K562 (cell line): ENCODE results near the gene PACSIN2. TPM values are rescaled to one million over a fixed set of nuclear protein-coding genes. Genes with fewer than 3 reads are reported as not detected.

ENCODE experiments used
- ATAC-seq: fragments of 200-7000 bp; cut with Tn5 transposase; 3 replicates; pipeline ENCODE4 v1.9.1; 2020; ENCODE audit warnings: moderate library complexity
- BruUV-seq: library from RNA; stranded (reverse); fragments of 400-500 nt; replicated peaks from 2 replicates; lab custom pipeline; 2021; lab: Mats Ljungman, UMichigan
- CTCF ChIA-PET: fragments of 300-600 bp; formaldehyde crosslinking; extraction: SDS; loops from one replicate; lab custom pipeline; 2021; ENCODE audit warnings: low intra/inter-chr PET ratio; lab: Yijun Ruan, JAX
- POLR2A ChIA-PET: fragments of 300-600, 350-650 bp; sonication (Branson Sonifier 250); formaldehyde crosslinking; extraction: SDS; loops from one replicate; lab custom pipeline; 2021; ENCODE audit warnings: antibody characterized with exemption, inconsistent platforms; lab: Yijun Ruan, JAX
- DNase-seq, 4 experiments: peaks; one replicate each; pipeline versions ENCODE4 v3.0.0 to v3.0.0-alpha.2; 2011 to 2018; ENCODE audit warnings: low spot score in 3 of 4, mixed read lengths in 3 of 4; ENCODE audit errors: extremely low read depth in 1 of 4
- FAIRE-seq: peaks from 2 replicates; lab custom pipeline; 2011; peaks lifted over from hg19 to GRCh38; lab: Jason Lieb, UNC
- H2AFZ ChIP-seq: 2 replicates; pipeline ENCODE4 v1.6.0; 2011; ENCODE audit warnings: low read depth, low read length, control low read depth, inconsistent platforms
- H3K27ac ChIP-seq: fragments of 200-600 bp; 3 replicates; pipeline ENCODE4 v1.8.0; 2011; ENCODE audit warnings: low read depth, mild to moderate bottlenecking, control low read depth, inconsistent platforms, low read length, moderate library complexity, mixed read lengths; ENCODE audit errors: extremely low read depth
- H3K27me3 ChIP-seq, 2 experiments: fragments of 300-600 bp in 1 of 2; 2 replicates in 1 of 2; 3 replicates in 1 of 2; pipeline versions ENCODE4 v1.6.0 to v1.8.0; 2011; ENCODE audit warnings: inconsistent platforms in 2 of 2, low read length in 2 of 2, mild to moderate bottlenecking in 1 of 2, mixed read lengths in 1 of 2, moderate library complexity in 1 of 2; ENCODE audit not compliant: control insufficient read depth in 2 of 2, insufficient read depth in 2 of 2
- H3K36me3 ChIP-seq: fragments of 300-600 bp; 3 replicates; pipeline ENCODE4 v1.8.0; 2011; ENCODE audit warnings: mild to moderate bottlenecking, low read length, inconsistent platforms; ENCODE audit not compliant: control insufficient read depth, insufficient read depth
- H3K4me1 ChIP-seq, 2 experiments: fragments of 200-600 bp in 1 of 2; replicated peaks in 1 of 2; 2 replicates in 1 of 2; 3 replicates in 1 of 2; pipeline versions ENCODE4 v1.5.1 to v1.8.0; 2011; ENCODE audit warnings: inconsistent platforms in 2 of 2, low read length in 2 of 2, mild to moderate bottlenecking in 1 of 2, mixed read lengths in 1 of 2, moderate library complexity in 1 of 2; ENCODE audit not compliant: control insufficient read depth in 2 of 2, insufficient read depth in 2 of 2
- H3K4me2 ChIP-seq: 2 replicates; pipeline ENCODE4 v1.6.1; 2011; ENCODE audit warnings: low read length, control low read depth, inconsistent platforms, mixed read lengths; ENCODE audit not compliant: insufficient read depth
- H3K4me3 ChIP-seq: fragments of 200-600 bp; sonication (generic), shearing (Covaris generic); 2 replicates; pipeline ENCODE4 v1.5.1; 2016; ENCODE audit warnings: control low read depth, inconsistent platforms
- H3K79me2 ChIP-seq: fragments of 200-600 bp; 3 replicates; pipeline ENCODE4 v1.8.0; 2011; ENCODE audit warnings: low read length, inconsistent platforms; ENCODE audit not compliant: control insufficient read depth, insufficient read depth
- H3K9ac ChIP-seq, 2 experiments: 2 replicates each; pipeline versions ENCODE4 v1.6.0 to v1.6.1; 2011; ENCODE audit warnings: low read depth in 2 of 2, low read length in 2 of 2, control low read depth in 1 of 2, inconsistent platforms in 1 of 2, mild to moderate bottlenecking in 1 of 2, mixed read lengths in 1 of 2; ENCODE audit not compliant: insufficient read depth in 1 of 2
- H3K9me1 ChIP-seq: one replicate; pipeline ENCODE4 v1.6.0; 2011; ENCODE audit warnings: inconsistent platforms, mild to moderate bottlenecking, low read length, moderate library complexity; ENCODE audit not compliant: control insufficient read depth, insufficient read depth
- H3K9me3 ChIP-seq: replicated peaks from 2 replicates; pipeline ENCODE4 v1.5.1; 2011; ENCODE audit warnings: low read depth, low read length, inconsistent platforms; ENCODE audit not compliant: control insufficient read depth, insufficient read depth
- H4K20me1 ChIP-seq: replicated peaks from 2 replicates; pipeline ENCODE4 v1.6.1; 2011; ENCODE audit warnings: low read length, inconsistent platforms, mixed read lengths; ENCODE audit not compliant: control insufficient read depth, insufficient read depth
- CREM ChIP-seq: IDR thresholded peaks from 2 replicates; pipeline ENCODE4 v1.6.1; 2014; ENCODE audit warnings: antibody characterized with exemption, low read depth
- FOXK1 ChIP-seq: sonication (generic); formaldehyde crosslinking; IDR thresholded peaks from 2 replicates; pipeline ENCODE4 v1.8.0; 2022; ENCODE audit warnings: missing genetic modification reagents, mild to moderate bottlenecking, borderline replicate concordance
- JUND ChIP-seq, 2 experiments: IDR thresholded peaks; 2 replicates in 1 of 2; 3 replicates in 1 of 2; pipeline ENCODE4 v1.6.1; 2011; ENCODE audit warnings: borderline replicate concordance in 2 of 2, low read depth in 2 of 2, low read length in 2 of 2, improper control_type of control experiment in 1 of 2, missing biosample characterization in 1 of 2, missing genetic modification characterization in 1 of 2, missing genetic modification reagents in 1 of 2
- MAFG ChIP-seq: fragments of 450-650 bp; conservative IDR thresholded peaks from 2 replicates; pipeline ENCODE4 v1.6.1; 2016; ENCODE audit warnings: missing genetic modification characterization, missing compliant biosample characterization
- NFE2 ChIP-seq: IDR thresholded peaks from 2 replicates; pipeline ENCODE4 v1.6.1; 2014; ENCODE audit warnings: antibody characterized with exemption, low read depth
- NONO ChIP-seq, 2 experiments: fragments of 200-400 bp in 1 of 2; fragments of 450-650 bp in 1 of 2; formaldehyde crosslinking in 1 of 2; IDR thresholded peaks; 2 replicates each; pipeline ENCODE4 v1.6.1; 2017; ENCODE audit warnings: low read depth in 2 of 2, mild to moderate bottlenecking in 2 of 2, moderate library complexity in 2 of 2, low read length in 1 of 2
- PRDM10 ChIP-seq: fragments of 450-650 bp; IDR thresholded peaks from 2 replicates; pipeline ENCODE4 v1.6.1; 2018; ENCODE audit not compliant: partially characterized antibody
- SPI1 ChIP-seq: IDR thresholded peaks from 2 replicates; pipeline ENCODE4 v1.6.1; 2011; ENCODE audit warnings: low read depth, low read length, control low read depth, borderline replicate concordance
- WGBS: fragments of 100-300 bp; shearing (Covaris generic); methylation state at CpG from one replicate; pipeline ENCODE4 v1.1.6; 2016; ENCODE audit warnings: low coverage, mixed read lengths; ENCODE audit not compliant: insufficient coverage; ENCODE audit errors: missing lambda C conversion rate; 5-methylcytosine and 5-hydroxymethylcytosine counted together
- in situ Hi-C: fragments of 300-500 bp; cut with MboI; formaldehyde crosslinking; loops from 4 replicates; pipeline ENCODE4 v1.15.0; 2018; ENCODE audit warnings: inconsistent platforms, mixed read lengths
- intact Hi-C: fragments of 100-400 bp; cut with micrococcal nuclease; formaldehyde crosslinking; loops from 2 replicates; pipeline ENCODE4 v1.14.2; 2022
- polyA plus RNA-seq, 8 experiments: library from polyadenylated mRNA; depleted of rRNA in 4 of 8; stranded (reverse) in 5 of 8; unstranded in 3 of 8; fragments of >200 nt; fragmentation: Nextera tagmentation in 2 of 8; fragmentation: Illumina TruSeq in 1 of 8; extraction: Ambion mirVana in 2 of 8; extraction: Trizol in 1 of 8; gene quantifications; 2 replicates each; pipeline versions ENCODE4 v1.2.1 to v1.2.3, GENCODE V29; 2011 to 2014; ENCODE audit warnings: inconsistent platforms in 1 of 8, missing spikeins in 1 of 8
- total RNA-seq, 7 experiments: library from RNA; depleted of rRNA in 6 of 7; stranded (reverse); fragments of >200 nt in 6 of 7; fragmentation: Illumina TruSeq in 2 of 7; extraction: Trizol in 2 of 7; gene quantifications; 2 replicates each; pipeline versions ENCODE4 v1.2.1 to v1.2.3, GENCODE V29; 2011 to 2021; ENCODE audit warnings: low replicate concordance in 1 of 7
- TF ChIP-seq, protein P1 (sequence below), 2 experiments: IDR thresholded peaks; 2 replicates each; pipeline ENCODE4 v1.6.1; 2011; ENCODE audit warnings: borderline replicate concordance in 1 of 2, control low read depth in 1 of 2, low read depth in 1 of 2, low read length in 1 of 2, mild to moderate bottlenecking in 1 of 2, mixed read lengths in 1 of 2, moderate library complexity in 1 of 2; ENCODE audit not compliant: insufficient read depth in 1 of 2, insufficient read length in 1 of 2, poor library complexity in 1 of 2, severe bottlenecking in 1 of 2; ENCODE audit errors: extremely low read depth in 1 of 2
- TF ChIP-seq, protein P2 (sequence below), 2 experiments: fragments of 450-650 bp; IDR thresholded peaks; 2 replicates each; pipeline ENCODE4 v1.6.1; 2016

PACSIN2 gene
- total and polyA plus RNA-seq, 9 of the 15 experiments (the other 6 are each of a cell fraction or from before 2014, with no cell fraction given) = 0.45 to 45.1 (median 23.9) TPM

GRCh38 chr22:42937164-42937843, 77.6 kb downstream of the PACSIN2 start:
- H3K9me3 ChIP-seq = no peaks in the 10 kb centered on the region
- peaks cover 4% of the 10 kb centered on the region for H3K9me1 ChIP-seq
- H3K9ac ChIP-seq = peak overlapping the region in 1 of 2 experiments; percentile 65; a peak in 1 of 4 replicates
- peaks cover 53% of the 10 kb centered on the region for H4K20me1 ChIP-seq
- WGBS = 36% methylated on average over 5 of the region's 12 CpGs
- no peak overlapping the region for H3K4me3 ChIP-seq
- peak; percentile 35 to 66 (median 47) for DNase-seq
- intact Hi-C loops (no loop called here), in situ Hi-C loops (no loop called here)
- H3K36me3 ChIP-seq = no peaks in the 10 kb centered on the region
- no peak overlapping the region for H3K27ac ChIP-seq
- H3K4me2 ChIP-seq = no peak overlapping the region
- H3K4me1 ChIP-seq = peaks cover 19 to 44% of the 10 kb centered on the region in 2 experiments
- no peaks in the 10 kb centered on the region for H3K27me3 ChIP-seq
- CTCF ChIA-PET = no interaction called here
- peak; percentile 89 for ATAC-seq
- POLR2A ChIA-PET = interaction anchor here (0.6 to 1.3 kb wide), 2 partner anchors 13 to 22 kb away, joined by 3 to 4 read pairs; no protein-coding TSS in a partner anchor
- H2AFZ ChIP-seq = no peak overlapping the region
- H3K79me2 ChIP-seq = peaks cover 40% of the 10 kb centered on the region
- peak; percentile 55 for FAIRE-seq
- BruUV-seq = no TSS peak
- TF ChIP-seq NFE2 = peak; percentile 82
- TF ChIP-seq SPI1 = peak; percentile 92
- no peak for TF ChIP-seq NONO (IDR thresholded peaks at IDR 0.05; ENCODE audit: low read depth in 2 of 2, low read length in 1 of 2)
- no peak for TF ChIP-seq JUND (IDR thresholded peaks at IDR 0.05; ENCODE audit: borderline replicate concordance, low read depth, low read length)
- TF ChIP-seq JUND (tag; IDR thresholded peaks at IDR 0.05; ENCODE audit: borderline replicate concordance, low read depth, low read length) = peak; percentile 20; the same call in 1 of the 3 replicates
- TF ChIP-seq, protein P1, sequence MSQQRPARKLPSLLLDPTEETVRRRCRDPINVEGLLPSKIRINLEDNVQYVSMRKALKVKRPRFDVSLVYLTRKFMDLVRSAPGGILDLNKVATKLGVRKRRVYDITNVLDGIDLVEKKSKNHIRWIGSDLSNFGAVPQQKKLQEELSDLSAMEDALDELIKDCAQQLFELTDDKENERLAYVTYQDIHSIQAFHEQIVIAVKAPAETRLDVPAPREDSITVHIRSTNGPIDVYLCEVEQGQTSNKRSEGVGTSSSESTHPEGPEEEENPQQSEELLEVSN (IDR thresholded peaks at IDR 0.05; ENCODE audit: borderline replicate concordance in 1 of 2, extremely low read depth in 1 of 2, insufficient read depth in 1 of 2, insufficient read length in 1 of 2, low read depth in 1 of 2, low read length in 1 of 2, poor library complexity in 1 of 2, severe bottlenecking in 1 of 2) = peak in 1 of 2 experiments; percentile 15
- TF ChIP-seq, protein P2, sequence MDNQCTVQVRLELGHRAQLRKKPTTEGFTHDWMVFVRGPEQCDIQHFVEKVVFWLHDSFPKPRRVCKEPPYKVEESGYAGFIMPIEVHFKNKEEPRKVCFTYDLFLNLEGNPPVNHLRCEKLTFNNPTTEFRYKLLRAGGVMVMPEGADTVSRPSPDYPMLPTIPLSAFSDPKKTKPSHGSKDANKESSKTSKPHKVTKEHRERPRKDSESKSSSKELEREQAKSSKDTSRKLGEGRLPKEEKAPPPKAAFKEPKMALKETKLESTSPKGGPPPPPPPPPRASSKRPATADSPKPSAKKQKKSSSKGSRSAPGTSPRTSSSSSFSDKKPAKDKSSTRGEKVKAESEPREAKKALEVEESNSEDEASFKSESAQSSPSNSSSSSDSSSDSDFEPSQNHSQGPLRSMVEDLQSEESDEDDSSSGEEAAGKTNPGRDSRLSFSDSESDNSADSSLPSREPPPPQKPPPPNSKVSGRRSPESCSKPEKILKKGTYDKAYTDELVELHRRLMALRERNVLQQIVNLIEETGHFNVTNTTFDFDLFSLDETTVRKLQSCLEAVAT (IDR thresholded peaks at IDR 0.05) = peak in 1 of 2 experiments; percentile 80; a peak in 2 of 4 replicates
- no peak for TF ChIP-seq FOXK1
- peak; percentile 39; the same call in 1 of the 2 replicates for TF ChIP-seq MAFG
- TF ChIP-seq PRDM10 = peak; percentile 83
- 0 out of 2 replicates have a peak, but pooled peaks have one; percentile 10 for TF ChIP-seq CREM
